ENCODE results near the gene SLC35E4. TPM values are rescaled to one million over a fixed set of nuclear protein-coding genes. Genes with fewer than 3 reads are reported as not detected.
"Not testable (repeated sequence)": the region's sequence is repeated elsewhere in the genome, so short reads cannot be mapped to it uniquely, and the experiment has no call there.

The SLC35E4 gene
- total and polyA plus RNA-seq, 5 donors, result 2.5 to 4.0 (median 2.9) TPM

DNA sequence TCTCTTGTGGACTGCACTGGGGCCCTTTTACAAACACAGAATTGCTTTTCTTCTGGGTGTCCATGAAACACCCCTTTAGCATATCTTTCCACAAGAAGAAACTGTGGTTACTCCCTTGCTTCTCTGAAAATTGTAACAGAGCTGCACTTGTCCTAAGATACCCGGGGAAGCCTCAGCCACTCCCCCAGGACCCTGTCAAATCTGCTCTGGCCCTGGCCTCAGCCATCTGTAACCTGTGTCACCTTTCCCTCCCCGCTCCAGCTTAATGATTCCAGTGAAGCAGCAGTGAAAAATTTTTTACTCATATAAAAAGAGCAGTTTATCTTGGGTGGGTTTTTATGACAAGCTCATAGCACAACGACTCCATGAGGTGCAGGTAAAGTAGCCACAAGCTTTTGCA lies 35.5 kb downstream of the SLC35E4 start:
- no peak overlapping the region for H3K27ac ChIP-seq (ENCODE audit: low read length)
- no peaks in the 10 kb centered on the region for H3K27me3 ChIP-seq (ENCODE audit: control insufficient read depth, insufficient read depth)
- no peaks in the 10 kb centered on the region for H3K9me3 ChIP-seq (ENCODE audit: control insufficient read depth, low read length)
- intact Hi-C loops (cut with DNase I), result no loop called here
- no peak for ATAC-seq
- 80% methylated on average over 3 of the region's 3 CpGs for WGBS
- H3K4me1 ChIP-seq (ENCODE audit: control insufficient read depth, insufficient read depth, low read length), result no peaks in the 10 kb centered on the region
- no peak for DNase-seq
- H3K4me3 ChIP-seq (ENCODE audit: low read length), result no peak overlapping the region

DNA sequence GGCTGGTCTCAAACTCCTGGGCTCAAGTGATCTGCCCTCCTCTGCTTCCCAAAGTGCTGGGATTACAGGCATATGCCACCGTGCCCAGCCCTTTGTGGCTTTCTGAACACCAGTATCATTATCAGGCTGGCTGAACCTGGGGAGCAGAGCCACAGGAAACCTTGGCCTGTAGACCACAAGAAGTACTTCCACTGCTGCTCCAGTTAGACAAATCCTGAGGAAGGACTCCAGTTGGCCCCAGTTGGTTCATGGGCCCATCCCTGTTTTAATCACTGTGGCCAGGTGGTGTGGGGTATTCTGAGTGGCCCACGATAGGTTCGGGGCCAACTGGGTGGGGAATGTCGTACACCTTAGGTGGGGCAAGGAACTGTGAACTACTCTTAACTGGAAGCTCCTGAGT lies 37.6 kb downstream of the SLC35E4 start:
- 89% methylated on average over 4 of the region's 4 CpGs for WGBS
- no peak overlapping the region for H3K4me3 ChIP-seq (ENCODE audit: low read length)
- intact Hi-C loops (cut with DNase I), result no loop called here
- no peak overlapping the region for H3K27ac ChIP-seq (ENCODE audit: low read length)
- no peak for ATAC-seq
- no peaks in the 10 kb centered on the region for H3K27me3 ChIP-seq (ENCODE audit: control insufficient read depth, insufficient read depth)
- no peaks in the 10 kb centered on the region for H3K9me3 ChIP-seq (ENCODE audit: control insufficient read depth, low read length)
- H3K4me1 ChIP-seq (ENCODE audit: control insufficient read depth, insufficient read depth, low read length), result no peaks in the 10 kb centered on the region
- DNase-seq, result no peak

DNA sequence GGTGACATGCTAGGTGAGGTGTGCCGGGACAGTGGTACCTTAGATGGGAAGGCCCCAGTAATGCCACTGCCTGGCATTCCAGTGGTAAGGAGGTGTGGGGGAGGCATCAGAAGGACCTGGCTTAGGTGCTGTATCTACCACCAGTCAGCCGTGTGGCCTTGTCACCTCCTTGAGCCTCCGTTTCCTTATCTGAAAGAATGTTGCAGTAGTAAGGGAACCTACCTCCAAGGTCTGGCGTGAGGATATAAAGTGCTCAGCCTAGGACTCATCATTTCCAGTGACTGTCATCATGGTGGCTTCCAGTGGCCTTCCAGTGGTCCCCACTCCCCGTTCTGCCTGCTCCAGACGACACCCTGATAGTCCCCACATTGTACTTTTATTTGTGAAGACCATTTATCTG lies 38.9 kb downstream of the SLC35E4 start:
- no peaks in the 10 kb centered on the region for H3K4me1 ChIP-seq (ENCODE audit: control insufficient read depth, insufficient read depth, low read length)
- H3K27me3 ChIP-seq (ENCODE audit: control insufficient read depth, insufficient read depth), result no peaks in the 10 kb centered on the region
- H3K9me3 ChIP-seq (ENCODE audit: control insufficient read depth, low read length), result no peaks in the 10 kb centered on the region
- 85% methylated on average over 6 of the region's 6 CpGs for WGBS
- H3K4me3 ChIP-seq (ENCODE audit: low read length), result no peak overlapping the region
- no peak overlapping the region for H3K27ac ChIP-seq (ENCODE audit: low read length)
- no peak for ATAC-seq
- DNase-seq, result no peak
- intact Hi-C loops (cut with DNase I), result no loop called here

DNA sequence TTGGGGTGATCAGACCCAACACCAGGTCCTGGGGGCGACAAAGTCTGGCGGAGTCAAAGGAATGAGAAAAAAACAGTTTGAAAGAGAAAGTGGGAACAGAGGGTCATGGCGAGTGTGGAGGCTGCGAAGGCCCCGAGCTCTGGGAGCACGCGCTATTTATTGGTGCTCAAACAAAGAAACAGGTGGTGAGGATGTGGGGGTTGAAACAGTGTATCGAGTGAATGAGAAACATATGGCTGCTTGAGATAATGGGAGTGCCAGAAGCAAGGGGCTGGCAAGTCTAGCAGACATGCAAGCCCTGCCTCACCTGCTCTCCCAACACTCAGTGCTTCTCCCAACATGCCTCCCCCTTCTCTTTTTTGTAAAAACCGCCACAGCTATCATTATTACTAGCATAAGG lies 39.9 kb downstream of the SLC35E4 start:
- Histone ChIP-seq H3K4me3 (ENCODE audit: low read length) (no peak overlapping the region), H3K9me3 (ENCODE audit: control insufficient read depth, low read length) (no peaks in the 10 kb centered on the region), H3K27ac (ENCODE audit: low read length) (no peak overlapping the region), H3K4me1 (ENCODE audit: control insufficient read depth, insufficient read depth, low read length) (no peaks in the 10 kb centered on the region), H3K27me3 (ENCODE audit: control insufficient read depth, insufficient read depth) (no peaks in the 10 kb centered on the region)
- intact Hi-C loops (cut with DNase I), result no loop called here
- DNase-seq, result no peak
- no peak for ATAC-seq
- WGBS, result 76% methylated on average over 9 of the region's 9 CpGs

DNA sequence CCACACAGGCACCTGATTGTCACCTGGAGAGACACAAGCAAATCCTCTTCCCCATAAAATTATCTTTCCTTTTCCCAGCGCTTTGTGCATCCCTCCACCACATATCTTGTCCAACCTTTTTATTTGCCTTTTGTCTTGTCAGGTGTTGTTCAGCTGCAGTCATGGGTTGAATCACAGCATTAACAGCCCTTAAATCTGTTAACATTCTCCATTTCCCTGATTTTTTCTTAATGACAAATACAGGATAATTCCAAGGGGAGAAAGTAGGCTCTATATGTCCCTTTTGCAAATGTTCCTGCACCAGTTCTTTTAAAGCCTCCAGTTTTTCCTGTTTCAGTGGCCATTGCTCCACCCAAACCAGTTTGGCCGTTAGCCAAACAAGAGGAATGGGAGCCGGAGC lies 41.0 kb downstream of the SLC35E4 start:
- 64% methylated on average over 3 of the region's 3 CpGs for WGBS
- DNase-seq; H3K4me1 ChIP-seq (ENCODE audit: control insufficient read depth, insufficient read depth, low read length); intact Hi-C loops (cut with DNase I); ATAC-seq; H3K9me3 ChIP-seq (ENCODE audit: control insufficient read depth, low read length); H3K27me3 ChIP-seq (ENCODE audit: control insufficient read depth, insufficient read depth); H3K4me3 ChIP-seq (ENCODE audit: low read length); H3K27ac ChIP-seq (ENCODE audit: low read length): not testable (repeated sequence)

DNA sequence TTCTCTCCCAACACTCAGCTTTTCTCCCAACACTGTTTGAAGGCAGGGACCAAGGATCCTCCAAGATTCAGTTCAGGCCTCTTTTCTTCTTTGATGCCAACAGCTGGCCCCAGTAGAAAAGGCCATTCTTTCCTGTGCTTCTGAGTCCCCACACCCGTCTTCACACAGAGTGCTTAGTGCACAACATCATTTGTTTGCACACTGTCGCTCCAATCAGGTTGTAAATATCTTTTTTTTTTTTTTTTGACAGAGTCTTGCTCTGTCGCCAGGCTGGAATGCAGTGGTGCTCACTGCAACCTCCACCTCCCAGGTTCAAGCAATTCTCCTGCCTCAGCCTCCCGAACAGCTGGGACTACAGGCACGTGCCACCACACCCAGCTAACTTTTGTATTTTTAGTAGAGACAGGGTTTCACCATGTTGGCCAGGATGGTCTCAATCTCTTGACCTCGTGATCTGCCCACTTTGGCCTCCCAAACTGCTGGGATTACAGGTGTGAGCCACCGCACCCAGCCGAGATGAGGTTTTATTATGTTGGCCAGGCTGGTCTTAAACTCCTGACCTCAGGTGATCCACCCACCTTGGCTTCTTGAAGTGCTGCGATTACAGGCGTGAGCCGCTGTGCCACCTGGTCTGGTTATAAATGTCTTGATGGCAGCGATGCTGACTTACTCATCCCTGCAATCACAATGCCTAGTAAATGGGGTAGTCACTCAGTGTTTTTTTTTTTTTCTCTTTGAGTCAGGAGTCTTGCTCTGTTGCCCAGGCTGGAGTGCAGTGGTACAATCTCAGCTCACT lies 44.5 kb downstream of the SLC35E4 start:
- H3K9me3 ChIP-seq (ENCODE audit: control insufficient read depth, low read length); H3K4me3 ChIP-seq (ENCODE audit: low read length); ATAC-seq; H3K27me3 ChIP-seq (ENCODE audit: control insufficient read depth, insufficient read depth); DNase-seq; H3K4me1 ChIP-seq (ENCODE audit: control insufficient read depth, insufficient read depth, low read length); intact Hi-C loops (cut with DNase I); H3K27ac ChIP-seq (ENCODE audit: low read length): not testable (repeated sequence)
- WGBS, result 85% methylated on average over 12 of the region's 12 CpGs

DNA sequence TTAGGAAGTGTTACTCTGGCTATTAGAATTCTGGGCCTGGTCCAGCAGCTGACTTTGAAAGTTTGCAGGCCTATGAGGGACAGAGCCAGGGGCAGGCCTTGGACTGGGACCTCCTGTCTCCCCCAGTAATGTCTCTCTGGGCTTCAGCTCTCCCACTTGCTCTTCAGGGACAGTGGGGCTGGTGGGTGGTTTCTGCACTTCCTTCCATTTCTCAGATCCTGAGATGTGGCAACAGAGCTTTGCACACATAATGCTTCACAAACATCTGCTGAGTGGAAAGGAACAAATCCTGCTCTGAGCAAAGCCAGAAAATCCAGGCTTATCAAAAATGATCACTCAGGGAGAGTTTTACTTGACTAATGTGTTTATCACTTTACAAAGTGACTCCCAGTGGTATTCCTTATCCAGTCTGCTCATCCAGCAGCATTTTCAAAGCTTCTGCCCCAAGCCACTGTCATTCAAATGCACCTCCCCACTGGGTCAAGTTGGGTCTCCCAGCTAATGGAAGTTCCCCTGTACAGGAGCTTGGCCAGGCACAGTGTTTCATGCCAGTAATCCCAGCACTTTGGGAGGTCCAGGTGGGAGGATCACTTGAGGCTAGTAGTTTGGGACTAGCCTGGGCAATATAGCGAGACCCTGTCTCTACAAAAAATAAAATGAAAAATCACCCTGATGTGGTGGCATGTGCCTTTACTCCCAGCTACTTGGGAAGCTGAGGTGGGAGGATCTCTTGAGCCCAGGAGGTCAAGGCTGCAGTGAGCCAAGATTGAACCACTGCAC lies 45.6 kb downstream of the SLC35E4 start:
- Histone ChIP-seq H3K4me1 (ENCODE audit: control insufficient read depth, insufficient read depth, low read length) (peaks cover 1% of the 10 kb centered on the region), H3K4me3 (ENCODE audit: low read length) (no peak overlapping the region), H3K27me3 (ENCODE audit: control insufficient read depth, insufficient read depth) (no peaks in the 10 kb centered on the region), H3K27ac (ENCODE audit: low read length) (no peak overlapping the region), H3K9me3 (ENCODE audit: control insufficient read depth, low read length) (no peaks in the 10 kb centered on the region)
- intact Hi-C loops (cut with DNase I), result no loop called here
- WGBS, result 96% methylated on average over 1 of the region's 1 CpG
- no peak for DNase-seq
- ATAC-seq, result peak in 1 of 2 donors; percentile 19

DNA sequence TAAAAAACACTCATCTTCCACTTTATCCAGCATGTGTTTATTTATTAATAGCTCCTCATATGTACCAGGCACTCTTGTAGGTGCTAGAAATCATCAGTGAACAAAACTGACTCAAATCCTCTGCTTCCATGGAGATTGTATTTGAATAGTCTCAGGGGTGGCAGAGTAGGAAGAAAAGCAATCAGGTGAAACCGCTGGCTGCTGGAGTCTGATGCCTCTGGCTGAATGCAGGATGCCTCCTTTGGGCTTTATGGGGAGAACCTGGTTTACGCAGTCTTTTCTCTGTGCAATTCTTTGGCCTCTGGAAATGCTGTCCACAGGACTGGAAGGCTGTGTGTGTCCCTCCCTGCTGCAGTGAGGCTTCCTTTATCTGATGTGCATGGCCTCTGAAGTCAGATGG lies 46.2 kb downstream of the SLC35E4 start:
- intact Hi-C loops (cut with DNase I), result no loop called here

DNA sequence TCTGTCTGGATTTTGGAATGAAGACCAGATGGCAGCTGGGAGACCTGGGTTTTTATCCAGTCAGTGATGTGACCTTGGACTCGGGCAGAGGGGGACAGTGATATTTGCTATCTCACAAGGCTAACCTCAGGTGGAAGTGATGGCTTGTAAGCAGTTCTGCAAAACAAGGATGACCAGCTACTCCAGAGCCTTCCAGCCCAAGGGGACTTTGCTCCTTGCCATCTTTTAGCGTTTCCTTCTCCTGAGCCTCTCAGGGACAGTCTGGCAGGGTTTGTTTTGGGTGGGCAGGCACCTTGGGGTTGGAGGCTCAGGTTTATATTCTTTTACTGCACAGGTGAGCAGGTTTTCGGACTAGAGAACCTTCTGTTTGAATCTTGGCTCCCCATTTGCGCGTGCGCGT lies 49.6 kb downstream of the SLC35E4 start:
- Histone ChIP-seq H3K27ac (ENCODE audit: low read length) (no peak overlapping the region), H3K27me3 (ENCODE audit: control insufficient read depth, insufficient read depth) (no peaks in the 10 kb centered on the region), H3K4me1 (ENCODE audit: control insufficient read depth, insufficient read depth, low read length) (peaks cover 1% of the 10 kb centered on the region), H3K9me3 (ENCODE audit: control insufficient read depth, low read length) (no peaks in the 10 kb centered on the region), H3K4me3 (ENCODE audit: low read length) (no peak overlapping the region)
- 85% methylated on average over 7 of the region's 7 CpGs for WGBS
- no peak for DNase-seq
- intact Hi-C loops (cut with DNase I), result no loop called here
- ATAC-seq, result no peak

More for the DNA sequence above, 46.2 kb downstream of the SLC35E4 start:
- no peak for DNase-seq
- Histone ChIP-seq H3K4me1 (ENCODE audit: control insufficient read depth, insufficient read depth, low read length) (peaks cover 1% of the 10 kb centered on the region), H3K9me3 (ENCODE audit: control insufficient read depth, low read length) (no peaks in the 10 kb centered on the region), H3K27ac (ENCODE audit: low read length) (no peak overlapping the region), H3K27me3 (ENCODE audit: control insufficient read depth, insufficient read depth) (no peaks in the 10 kb centered on the region), H3K4me3 (ENCODE audit: low read length) (no peak overlapping the region)
- 81% methylated on average over 2 of the region's 2 CpGs for WGBS
- no peak for ATAC-seq

DNA sequence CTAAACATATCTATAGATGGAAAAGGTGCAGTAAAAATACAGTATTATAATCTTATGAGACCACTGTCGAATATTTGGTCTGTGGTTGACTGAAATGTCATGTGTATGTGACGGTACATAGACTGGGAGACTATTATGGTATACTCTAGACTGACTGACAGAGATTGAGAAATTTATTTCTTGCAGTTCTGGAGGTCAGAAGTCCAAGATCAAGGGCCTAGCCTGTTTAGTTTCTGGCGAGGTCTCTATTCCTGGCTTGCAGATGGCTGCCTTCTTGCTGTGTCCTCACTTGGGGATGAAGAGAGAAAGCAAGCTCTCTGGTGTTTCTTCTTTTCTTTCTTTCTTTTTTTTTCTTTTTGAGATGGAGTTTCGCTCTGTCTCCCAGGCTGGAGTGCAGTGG lies 51.8 kb downstream of the SLC35E4 start:
- H3K4me3 ChIP-seq (ENCODE audit: low read length), result no peak overlapping the region
- intact Hi-C loops (cut with DNase I), result no loop called here
- DNase-seq (no peak), ATAC-seq (no peak)
- 89% methylated on average over 4 of the region's 4 CpGs for WGBS
- H3K4me1 ChIP-seq (ENCODE audit: control insufficient read depth, insufficient read depth, low read length), result no peaks in the 10 kb centered on the region
- H3K27ac ChIP-seq (ENCODE audit: low read length), result no peak overlapping the region
- no peaks in the 10 kb centered on the region for H3K27me3 ChIP-seq (ENCODE audit: control insufficient read depth, insufficient read depth)
- H3K9me3 ChIP-seq (ENCODE audit: control insufficient read depth, low read length), result no peaks in the 10 kb centered on the region

DNA sequence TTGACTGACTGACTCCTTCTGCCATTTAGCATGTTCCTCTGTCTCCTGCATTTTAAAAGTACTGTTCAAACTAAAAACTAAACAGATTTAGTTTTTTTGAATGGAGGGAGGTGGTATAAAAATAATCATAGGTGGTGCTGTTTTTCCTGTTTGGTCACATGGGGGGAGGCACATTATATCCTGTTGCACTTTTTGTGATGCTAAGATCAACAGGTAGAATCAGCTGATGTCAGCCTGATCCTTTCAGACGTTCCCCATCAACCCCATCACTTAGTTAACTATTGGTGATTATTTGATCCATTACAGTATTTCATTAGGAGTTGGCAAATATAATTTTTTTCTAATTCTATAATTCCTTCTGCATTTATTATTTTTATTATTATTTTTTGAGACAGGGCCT lies 54.0 kb downstream of the SLC35E4 start:
- Histone ChIP-seq H3K9me3 (ENCODE audit: control insufficient read depth, low read length) (no peaks in the 10 kb centered on the region), H3K4me3 (ENCODE audit: low read length) (no peak overlapping the region), H3K4me1 (ENCODE audit: control insufficient read depth, insufficient read depth, low read length) (no peaks in the 10 kb centered on the region), H3K27ac (ENCODE audit: low read length) (no peak overlapping the region), H3K27me3 (ENCODE audit: control insufficient read depth, insufficient read depth) (no peaks in the 10 kb centered on the region)
- ATAC-seq (no peak), DNase-seq (no peak)
- intact Hi-C loops (cut with DNase I), result loop anchor here in 1 of 4 donors (10.0 kb wide), 2 partner anchors 45 to 65 kb away; no protein-coding TSS in a partner anchor
- WGBS, result 55% methylated on average over 1 of the region's 1 CpG
